COLO829 (cell line): ENCODE results near the gene SIPA1L3.
A peak's percentile ranks its signal among the peaks of the same experiment; 100 is the strongest.
"Not testable (repeated sequence)": the region's sequence is repeated elsewhere in the genome, so short reads cannot be mapped to it uniquely, and the experiment has no call there.

ENCODE experiments used
- DNase-seq: peaks from one replicate; pipeline ENCODE4 v3.0.0; 2012; ENCODE audit warnings: low spot score

SIPA1L3 gene, protein sequence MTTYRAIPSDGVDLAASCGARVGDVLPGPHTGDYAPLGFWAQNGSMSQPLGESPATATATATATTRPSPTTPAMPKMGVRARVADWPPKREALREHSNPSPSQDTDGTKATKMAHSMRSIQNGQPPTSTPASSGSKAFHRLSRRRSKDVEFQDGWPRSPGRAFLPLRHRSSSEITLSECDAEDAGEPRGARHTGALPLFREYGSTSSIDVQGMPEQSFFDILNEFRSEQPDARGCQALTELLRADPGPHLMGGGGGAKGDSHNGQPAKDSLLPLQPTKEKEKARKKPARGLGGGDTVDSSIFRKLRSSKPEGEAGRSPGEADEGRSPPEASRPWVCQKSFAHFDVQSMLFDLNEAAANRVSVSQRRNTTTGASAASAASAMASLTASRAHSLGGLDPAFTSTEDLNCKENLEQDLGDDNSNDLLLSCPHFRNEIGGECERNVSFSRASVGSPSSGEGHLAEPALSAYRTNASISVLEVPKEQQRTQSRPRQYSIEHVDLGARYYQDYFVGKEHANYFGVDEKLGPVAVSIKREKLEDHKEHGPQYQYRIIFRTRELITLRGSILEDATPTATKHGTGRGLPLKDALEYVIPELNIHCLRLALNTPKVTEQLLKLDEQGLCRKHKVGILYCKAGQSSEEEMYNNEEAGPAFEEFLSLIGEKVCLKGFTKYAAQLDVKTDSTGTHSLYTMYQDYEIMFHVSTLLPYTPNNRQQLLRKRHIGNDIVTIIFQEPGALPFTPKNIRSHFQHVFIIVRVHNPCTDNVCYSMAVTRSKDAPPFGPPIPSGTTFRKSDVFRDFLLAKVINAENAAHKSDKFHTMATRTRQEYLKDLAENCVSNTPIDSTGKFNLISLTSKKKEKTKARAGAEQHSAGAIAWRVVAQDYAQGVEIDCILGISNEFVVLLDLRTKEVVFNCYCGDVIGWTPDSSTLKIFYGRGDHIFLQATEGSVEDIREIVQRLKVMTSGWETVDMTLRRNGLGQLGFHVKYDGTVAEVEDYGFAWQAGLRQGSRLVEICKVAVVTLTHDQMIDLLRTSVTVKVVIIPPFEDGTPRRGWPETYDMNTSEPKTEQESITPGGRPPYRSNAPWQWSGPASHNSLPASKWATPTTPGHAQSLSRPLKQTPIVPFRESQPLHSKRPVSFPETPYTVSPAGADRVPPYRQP (N-terminal part only)

GRCh38 chr19:37906869-37907734 lies at the start of gene SIPA1L3:
Gene SIPA1L3 (plus strand): TSS chr19:37907208. CDS start chr19:38081566, 174,358 bp downstream.
- peak; percentile 78 for DNase-seq

DNA sequence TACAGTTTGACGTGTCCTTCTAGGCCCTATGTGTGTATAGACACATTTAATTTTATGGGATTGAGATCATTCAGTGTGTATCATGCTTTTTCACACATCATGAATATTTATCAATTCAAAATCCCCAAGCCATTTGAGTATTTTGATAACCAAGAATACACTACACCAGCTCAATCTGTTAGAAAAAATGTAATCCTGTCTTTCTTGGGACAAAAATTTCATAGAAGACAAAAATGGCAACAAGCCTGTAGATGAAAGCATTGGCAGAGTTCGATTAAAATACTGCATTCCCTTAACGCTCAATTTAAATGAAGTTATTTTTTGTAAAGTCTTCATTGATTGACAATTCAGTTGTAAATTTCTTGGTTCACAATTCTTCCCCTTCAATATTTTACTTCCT lies 42.5 kb upstream of the SIPA1L3 start:
- DNase-seq, result no peak

DNA sequence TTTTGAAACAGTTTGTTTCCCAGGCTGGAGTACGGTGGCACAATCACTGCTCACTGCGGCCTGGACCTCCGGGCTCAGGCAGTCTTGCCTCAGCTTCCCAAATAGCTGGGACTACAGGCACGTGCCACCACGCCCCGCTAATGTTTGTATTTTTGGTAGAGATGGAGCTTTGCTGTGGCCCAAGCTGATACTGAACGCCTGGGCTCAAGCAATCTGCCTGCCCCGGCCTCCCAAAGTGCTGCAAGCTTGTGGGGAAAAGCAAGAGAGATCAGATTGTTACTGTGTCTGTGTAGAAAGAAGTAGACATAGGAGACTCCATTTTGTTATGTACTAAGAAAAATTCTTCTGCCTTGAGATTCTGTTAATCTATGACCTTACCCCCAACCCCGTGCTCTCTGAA lies 41.1 kb upstream of the SIPA1L3 start:
- not testable (repeated sequence) for DNase-seq

- DNase-seq, result peak; percentile 10
Observed at GRCh38 chr19:37867831-37868230, 39.2 kb upstream of the SIPA1L3 start.

GRCh38 chr19:37869766-37870340 lies 37.2 kb upstream of the SIPA1L3 start:
- DNase-seq, result no peak

DNA sequence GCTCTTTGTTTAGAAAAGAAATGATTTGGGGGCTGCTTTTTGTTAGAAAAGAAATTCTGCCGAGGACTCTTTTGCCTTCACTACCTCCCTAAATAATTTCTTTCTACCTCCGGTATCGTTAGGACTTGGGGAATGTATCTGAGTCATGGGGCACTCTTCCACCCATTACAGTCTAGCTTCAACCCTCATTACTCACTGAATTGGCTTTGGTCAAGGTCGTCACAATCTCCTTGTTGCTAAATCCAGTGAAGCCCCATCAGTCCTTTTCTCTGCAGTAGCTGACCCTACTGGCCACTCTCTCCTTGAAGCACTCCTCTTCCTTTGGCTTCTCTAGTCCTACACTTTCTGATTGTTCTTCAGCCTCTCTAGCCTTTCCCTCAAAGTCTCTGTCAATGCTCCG lies 34.6 kb upstream of the SIPA1L3 start:
- no peak for DNase-seq

GRCh38 chr19:37874784-37875183 lies 32.2 kb upstream of the SIPA1L3 start:
- DNase-seq, result no peak

GRCh38 chr19:37876032-37876431 lies 31.0 kb upstream of the SIPA1L3 start:
- DNase-seq, result no peak

GRCh38 chr19:37877147-37877546 lies 29.9 kb upstream of the SIPA1L3 start:
- DNase-seq, result no peak

- no peak for DNase-seq
Observed at GRCh38 chr19:37885392-37885791, 21.6 kb upstream of the SIPA1L3 start.

DNA sequence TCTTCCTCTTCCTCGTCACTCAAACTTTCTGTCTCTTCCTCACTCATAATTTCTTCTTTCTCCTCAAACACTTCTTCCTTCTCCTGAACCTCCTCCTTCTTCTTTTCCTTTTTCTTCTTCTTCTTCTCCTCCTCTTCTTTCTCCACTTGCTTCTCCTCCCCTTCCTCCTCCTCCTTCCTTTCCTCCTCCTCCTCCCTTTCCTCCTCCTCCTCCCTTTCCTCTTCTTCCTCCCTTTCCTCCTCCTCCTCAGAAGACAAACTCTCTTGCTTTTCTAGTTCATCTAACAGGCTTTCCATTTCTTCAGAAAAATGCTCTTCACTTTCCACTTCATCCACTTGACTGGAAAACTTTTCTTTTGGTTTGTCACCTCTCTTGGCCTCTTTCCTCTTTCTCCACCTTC lies 20.4 kb upstream of the SIPA1L3 start:
- no peak for DNase-seq

DNA sequence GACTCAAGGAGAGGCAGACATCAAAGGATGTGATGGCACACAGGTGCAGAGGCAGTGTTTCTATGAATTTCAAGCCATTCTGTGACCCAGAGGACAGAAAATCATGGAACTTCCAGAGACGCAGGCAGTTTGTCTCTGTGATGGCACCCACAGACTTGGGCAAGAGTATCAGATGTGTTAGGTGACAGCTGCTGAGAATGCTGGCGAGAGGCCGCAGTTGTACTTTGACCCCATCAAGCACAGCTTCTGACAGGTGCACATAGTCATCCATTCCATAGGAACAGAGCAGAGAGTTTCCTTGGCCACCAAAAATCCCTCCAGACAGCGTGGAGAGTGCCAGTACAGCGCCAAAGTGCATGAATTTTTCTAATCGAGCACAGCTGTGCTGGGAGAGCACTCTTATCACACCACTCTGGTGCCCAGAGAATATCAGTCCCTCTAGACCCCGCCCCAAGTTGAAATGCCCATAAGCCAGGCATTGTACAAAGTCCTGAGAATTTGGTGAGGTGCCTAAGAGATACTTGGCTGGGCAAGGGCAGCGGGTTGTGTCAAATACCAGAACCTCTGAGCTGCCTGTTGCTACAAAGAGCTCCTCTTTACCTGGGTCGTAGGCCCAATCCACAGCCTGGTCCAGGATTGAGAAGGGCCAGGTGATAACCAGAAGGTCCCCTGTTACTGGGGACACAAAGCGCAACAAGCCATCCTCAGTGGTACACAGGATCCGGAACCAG lies 13.0 kb upstream of the SIPA1L3 start:
- DNase-seq, result no peak

DNA sequence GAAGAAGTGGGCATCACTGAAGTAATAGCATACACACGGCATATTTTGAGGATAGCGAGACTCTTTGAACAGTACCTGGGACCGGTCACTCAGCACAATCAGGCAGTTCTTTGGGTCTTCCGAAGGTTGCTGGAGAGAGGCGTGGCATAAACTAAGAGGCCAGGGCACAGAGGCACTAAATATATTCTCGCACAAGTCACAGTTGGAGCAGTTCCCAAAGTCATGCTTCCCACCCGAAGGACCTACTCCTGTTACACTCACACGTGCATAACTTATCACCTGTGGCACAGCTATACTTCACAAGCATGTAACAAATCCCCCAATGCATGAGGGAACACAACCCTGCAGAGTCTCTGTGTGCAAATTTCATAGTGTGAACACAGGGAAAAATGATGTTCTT lies 10.8 kb upstream of the SIPA1L3 start:
- DNase-seq, result no peak

- DNase-seq, result no peak
Observed at GRCh38 chr19:37899453-37899852, 7.6 kb upstream of the SIPA1L3 start.

DNA sequence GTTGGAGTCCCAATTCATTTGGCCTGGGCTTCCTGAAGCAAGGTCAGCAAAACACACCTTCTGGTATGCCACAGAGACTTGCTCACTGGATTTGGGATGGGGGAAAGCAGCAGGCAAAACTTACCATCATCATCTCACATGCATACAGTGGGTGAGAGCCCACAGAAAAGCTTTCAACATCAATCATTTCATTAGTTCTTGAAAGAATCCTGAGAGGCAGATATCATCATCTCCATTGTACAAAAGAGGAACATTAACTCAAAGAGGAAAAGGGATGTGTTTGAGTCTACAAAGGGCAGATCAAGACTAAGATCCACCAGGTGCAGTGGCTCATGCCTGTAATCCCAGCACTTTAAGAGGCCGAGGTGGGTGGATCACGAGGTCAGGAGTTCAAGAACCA lies 7.0 kb upstream of the SIPA1L3 start:
- DNase-seq, result no peak

DNA sequence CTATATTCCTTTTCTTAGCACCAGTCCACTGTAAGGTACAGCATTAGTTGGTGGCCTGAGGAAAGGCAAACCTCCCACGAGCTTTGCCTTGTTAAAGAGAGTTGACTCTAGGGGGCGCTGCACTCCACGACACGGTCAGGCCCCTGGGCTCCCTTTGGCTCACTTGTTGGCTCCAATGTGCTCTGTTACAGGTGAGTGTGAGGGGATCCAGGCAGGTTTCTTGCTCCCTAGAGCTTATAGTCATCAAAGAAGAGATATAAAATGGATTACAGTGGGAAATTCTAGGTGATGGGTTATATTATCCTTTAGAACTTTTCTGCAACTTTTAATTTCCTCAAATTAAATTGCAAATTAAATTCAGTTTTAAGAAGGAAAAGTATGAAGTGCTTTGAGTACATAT lies 4.3 kb upstream of the SIPA1L3 start:
- peak; percentile 64 for DNase-seq

DNA sequence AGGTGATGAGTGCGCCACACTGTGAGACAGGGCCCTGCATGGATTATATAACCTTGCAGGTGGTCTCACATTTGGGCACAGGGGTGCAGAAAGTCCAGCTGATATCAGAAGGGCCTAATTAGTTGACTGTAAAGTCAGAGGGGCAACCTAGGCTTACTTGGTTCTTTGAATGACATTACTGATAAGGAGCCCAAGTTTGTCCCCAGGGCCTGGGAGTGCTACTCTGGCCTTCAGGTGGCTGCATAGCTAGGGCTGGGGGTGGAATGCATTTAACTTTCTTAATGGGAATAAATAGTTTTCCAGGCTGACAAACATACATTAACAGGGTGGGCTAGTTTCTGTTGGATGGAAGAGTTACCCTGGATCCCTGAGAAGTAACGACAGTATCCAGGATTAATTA lies 3.9 kb upstream of the SIPA1L3 start:
- DNase-seq, result no peak

DNA sequence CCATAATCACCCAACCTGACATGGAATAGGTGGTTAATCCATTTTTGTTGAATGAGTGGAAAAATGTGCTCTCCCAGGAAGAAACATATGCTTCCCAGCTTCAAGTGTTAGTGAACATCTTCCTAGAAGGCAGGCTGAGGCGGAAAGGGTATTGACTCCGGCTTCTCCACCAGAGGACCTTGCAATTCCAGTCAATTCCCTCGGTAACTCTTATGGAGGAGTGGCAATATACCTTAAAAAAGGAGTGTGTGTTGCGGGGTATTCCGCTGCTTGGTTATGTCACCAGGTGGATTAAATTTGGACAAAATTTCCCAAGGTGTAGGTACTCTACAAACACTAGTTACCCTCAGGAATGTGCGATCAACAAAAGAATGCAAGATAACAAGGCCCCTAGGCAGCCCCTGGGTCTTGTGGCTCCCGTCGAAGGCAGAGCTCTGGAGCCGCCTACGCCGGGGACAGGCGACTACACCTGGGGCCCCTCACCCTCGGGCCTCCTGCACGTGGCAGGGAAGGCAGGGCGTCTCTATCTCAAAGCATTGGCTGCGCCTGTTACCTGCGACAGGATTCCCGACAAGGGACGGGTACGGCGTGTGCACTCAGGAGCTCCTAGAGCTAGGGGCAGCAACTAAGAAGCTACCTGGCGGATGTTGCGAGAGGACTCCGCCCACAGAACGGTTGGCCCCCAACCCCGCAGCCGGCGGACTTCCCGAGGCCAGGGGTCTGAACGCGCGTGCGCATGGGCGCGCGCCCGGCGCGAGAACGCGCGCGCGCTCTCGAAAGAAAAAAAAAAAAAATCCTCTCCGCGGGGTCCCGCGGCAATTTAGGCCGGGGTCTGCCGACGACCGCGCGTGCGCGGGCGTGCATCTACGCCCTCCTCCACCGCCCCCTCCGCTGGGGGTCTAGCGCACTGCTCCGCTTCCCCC lies 801 bp upstream of the SIPA1L3 start, which contains the start of gene WDR87:
Gene WDR87 (minus strand): TSS at position 649 of the 923 bp plus-strand sequence. CDS start 8,355 bp downstream, outside the sequence.
- no peak for DNase-seq
